ENCODE results near the gene VDR.

- TF ChIP-seq POLR2A (IDR thresholded peaks at IDR 0.05; ENCODE audit: low read depth, low read length) (no peak), POLR2AphosphoS5 (IDR thresholded peaks at IDR 0.05; ENCODE audit: low read depth, low read length) (no peak), TAF1 (IDR thresholded peaks at IDR 0.05; ENCODE audit: low read depth, low read length) (no peak), SPI1 (IDR thresholded peaks at IDR 0.05; ENCODE audit: low read depth, low read length) (no peak)
Measured at GRCh38 chr12:47941871-47942613, 37.2 kb upstream of the VDR start.
